ENCODE results near the gene TASOR.
"Not testable (repeated sequence)": the region's sequence is repeated elsewhere in the genome, so short reads cannot be mapped to it uniquely, and the experiment has no call there.

DNA sequence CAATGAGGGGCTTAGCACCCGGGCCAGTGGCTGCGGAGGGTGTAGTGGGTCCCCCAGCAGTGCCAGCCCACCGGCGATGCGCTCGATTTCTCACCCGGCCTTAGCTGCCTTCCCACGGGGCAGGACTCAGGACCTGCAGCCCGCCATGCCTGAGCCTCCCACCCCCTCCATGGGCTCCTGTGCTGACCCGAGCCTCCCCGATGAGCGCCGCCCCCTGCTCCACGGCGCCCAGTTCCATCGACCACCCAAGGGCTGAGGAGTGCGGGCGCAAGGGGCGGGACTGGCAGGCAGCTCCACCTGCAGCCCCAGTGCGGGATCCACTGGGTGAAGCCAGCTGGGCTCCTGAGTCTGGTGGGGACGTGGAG is 8.9 kb upstream of the TASOR start:
- TF ChIP-seq, protein P1, sequence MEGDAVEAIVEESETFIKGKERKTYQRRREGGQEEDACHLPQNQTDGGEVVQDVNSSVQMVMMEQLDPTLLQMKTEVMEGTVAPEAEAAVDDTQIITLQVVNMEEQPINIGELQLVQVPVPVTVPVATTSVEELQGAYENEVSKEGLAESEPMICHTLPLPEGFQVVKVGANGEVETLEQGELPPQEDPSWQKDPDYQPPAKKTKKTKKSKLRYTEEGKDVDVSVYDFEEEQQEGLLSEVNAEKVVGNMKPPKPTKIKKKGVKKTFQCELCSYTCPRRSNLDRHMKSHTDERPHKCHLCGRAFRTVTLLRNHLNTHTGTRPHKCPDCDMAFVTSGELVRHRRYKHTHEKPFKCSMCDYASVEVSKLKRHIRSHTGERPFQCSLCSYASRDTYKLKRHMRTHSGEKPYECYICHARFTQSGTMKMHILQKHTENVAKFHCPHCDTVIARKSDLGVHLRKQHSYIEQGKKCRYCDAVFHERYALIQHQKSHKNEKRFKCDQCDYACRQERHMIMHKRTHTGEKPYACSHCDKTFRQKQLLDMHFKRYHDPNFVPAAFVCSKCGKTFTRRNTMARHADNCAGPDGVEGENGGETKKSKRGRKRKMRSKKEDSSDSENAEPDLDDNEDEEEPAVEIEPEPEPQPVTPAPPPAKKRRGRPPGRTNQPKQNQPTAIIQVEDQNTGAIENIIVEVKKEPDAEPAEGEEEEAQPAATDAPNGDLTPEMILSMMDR (IDR thresholded peaks at IDR 0.05; ENCODE audit: poor library complexity): not testable (repeated sequence)
- TF ChIP-seq EZH2 (IDR thresholded peaks at IDR 0.05; ENCODE audit: borderline replicate concordance): not testable (repeated sequence)

All from hepatocyte (in vitro differentiated cells).